DOHH2 (cell line): ENCODE data around the gene PISD.
"Not testable (repeated sequence)": the region's sequence is repeated elsewhere in the genome, so short reads cannot be mapped to it uniquely, and the experiment has no call there.

ENCODE experiments used
- H3F3A ChIP-seq: fragments of 200-600 bp; sonication (generic), shearing (Covaris generic); 2 replicates; pipeline ENCODE4 v1.6.0; 2016; ENCODE audit warnings: antibody characterized with exemption, mild to moderate bottlenecking; ENCODE audit not compliant: control insufficient read depth, insufficient read depth
- H3K27ac ChIP-seq: fragments of 200-600 bp; sonication (generic); 2 replicates; pipeline ENCODE4 v1.5.1; 2014; ENCODE audit warnings: low read depth, mild to moderate bottlenecking, low read length, moderate library complexity
- H3K27me3 ChIP-seq: fragments of 200-600 bp; sonication (generic); 2 replicates; pipeline ENCODE4 v1.6.1; 2014; ENCODE audit warnings: mild to moderate bottlenecking, low read length, mixed read lengths; ENCODE audit not compliant: control insufficient read depth
- H3K36me3 ChIP-seq: fragments of 200-600 bp; sonication (generic); 2 replicates; pipeline ENCODE4 v1.6.1; 2014; ENCODE audit warnings: mild to moderate bottlenecking, low read length, moderate library complexity, mixed read lengths; ENCODE audit not compliant: control insufficient read depth
- H3K4me1 ChIP-seq: fragments of 200-600 bp; sonication (generic); 2 replicates; pipeline ENCODE4 v1.6.1; 2014; ENCODE audit warnings: mild to moderate bottlenecking, low read length, mixed read lengths; ENCODE audit not compliant: control insufficient read depth
- H3K4me2 ChIP-seq: fragments of 200-600 bp; sonication (generic); 2 replicates; pipeline ENCODE4 v1.6.0; 2014; ENCODE audit warnings: mild to moderate bottlenecking, low read length, moderate library complexity
- H3K4me3 ChIP-seq: fragments of 200-600 bp; sonication (generic); 2 replicates; pipeline ENCODE4 v1.5.1; 2014; ENCODE audit warnings: mild to moderate bottlenecking, low read length, mixed read lengths
- H3K79me2 ChIP-seq: fragments of 200-600 bp; sonication (generic); 2 replicates; pipeline ENCODE4 v1.6.1; 2014; ENCODE audit warnings: mild to moderate bottlenecking, low read length, mixed read lengths; ENCODE audit not compliant: control insufficient read depth
- H3K9me2 ChIP-seq: fragments of 200-600 bp; sonication (generic); replicated peaks from 2 replicates; pipeline ENCODE4 v1.6.1; 2014; ENCODE audit warnings: mild to moderate bottlenecking, low read length, mixed read lengths; ENCODE audit not compliant: control insufficient read depth
- H3K9me3 ChIP-seq: fragments of 200-600 bp; sonication (generic); 2 replicates; pipeline ENCODE4 v1.6.1; 2014; ENCODE audit warnings: antibody characterized with exemption, low read length, mixed read lengths; ENCODE audit not compliant: control insufficient read depth, insufficient read depth
- H4K20me1 ChIP-seq: fragments of 200-600 bp; sonication (generic); 2 replicates; pipeline ENCODE4 v1.6.0; 2014; ENCODE audit warnings: low read depth, mild to moderate bottlenecking, antibody characterized with exemption, low read length, moderate library complexity; ENCODE audit not compliant: control insufficient read depth, insufficient read depth
- EZH2phosphoT487 ChIP-seq: fragments of 200-600 bp; sonication (generic); IDR thresholded peaks from 2 replicates; pipeline ENCODE4 v1.6.1; 2017; ENCODE audit warnings: borderline replicate concordance, mild to moderate bottlenecking, antibody characterized with exemption, low read length, moderate library complexity, mixed read lengths
- TF ChIP-seq, protein P1 (sequence below): fragments of 200-600 bp; sonication (generic); IDR thresholded peaks from one replicate; pipeline ENCODE4 v1.5.1; 2014; ENCODE audit warnings: antibody characterized with exemption, mild to moderate bottlenecking, low read depth, low read length; ENCODE audit not compliant: poor library complexity, severe bottlenecking

PISD gene

GRCh38 chr22:31676700-31677099 is 14.7 kb upstream of the PISD start:
- no peaks in the 10 kb centered on the region for H3K79me2 ChIP-seq
- H3K9me3 ChIP-seq: peaks cover 5% of the 10 kb centered on the region
- H3K4me1 ChIP-seq: peaks cover 31% of the 10 kb centered on the region
- peak overlapping the region; percentile 65 for H3K4me2 ChIP-seq
- no peaks in the 10 kb centered on the region for H3K27me3 ChIP-seq
- H3K36me3 ChIP-seq: no peaks in the 10 kb centered on the region
- H3K27ac ChIP-seq: no peak overlapping the region
- H4K20me1 ChIP-seq: no peaks in the 10 kb centered on the region
- TF ChIP-seq, protein P1, sequence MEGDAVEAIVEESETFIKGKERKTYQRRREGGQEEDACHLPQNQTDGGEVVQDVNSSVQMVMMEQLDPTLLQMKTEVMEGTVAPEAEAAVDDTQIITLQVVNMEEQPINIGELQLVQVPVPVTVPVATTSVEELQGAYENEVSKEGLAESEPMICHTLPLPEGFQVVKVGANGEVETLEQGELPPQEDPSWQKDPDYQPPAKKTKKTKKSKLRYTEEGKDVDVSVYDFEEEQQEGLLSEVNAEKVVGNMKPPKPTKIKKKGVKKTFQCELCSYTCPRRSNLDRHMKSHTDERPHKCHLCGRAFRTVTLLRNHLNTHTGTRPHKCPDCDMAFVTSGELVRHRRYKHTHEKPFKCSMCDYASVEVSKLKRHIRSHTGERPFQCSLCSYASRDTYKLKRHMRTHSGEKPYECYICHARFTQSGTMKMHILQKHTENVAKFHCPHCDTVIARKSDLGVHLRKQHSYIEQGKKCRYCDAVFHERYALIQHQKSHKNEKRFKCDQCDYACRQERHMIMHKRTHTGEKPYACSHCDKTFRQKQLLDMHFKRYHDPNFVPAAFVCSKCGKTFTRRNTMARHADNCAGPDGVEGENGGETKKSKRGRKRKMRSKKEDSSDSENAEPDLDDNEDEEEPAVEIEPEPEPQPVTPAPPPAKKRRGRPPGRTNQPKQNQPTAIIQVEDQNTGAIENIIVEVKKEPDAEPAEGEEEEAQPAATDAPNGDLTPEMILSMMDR: no peak
- H3K4me3 ChIP-seq: peak overlapping the region; percentile 69
- no peaks in the 10 kb centered on the region for H3K9me2 ChIP-seq
- H3F3A ChIP-seq: peaks cover 20% of the 10 kb centered on the region

DNA sequence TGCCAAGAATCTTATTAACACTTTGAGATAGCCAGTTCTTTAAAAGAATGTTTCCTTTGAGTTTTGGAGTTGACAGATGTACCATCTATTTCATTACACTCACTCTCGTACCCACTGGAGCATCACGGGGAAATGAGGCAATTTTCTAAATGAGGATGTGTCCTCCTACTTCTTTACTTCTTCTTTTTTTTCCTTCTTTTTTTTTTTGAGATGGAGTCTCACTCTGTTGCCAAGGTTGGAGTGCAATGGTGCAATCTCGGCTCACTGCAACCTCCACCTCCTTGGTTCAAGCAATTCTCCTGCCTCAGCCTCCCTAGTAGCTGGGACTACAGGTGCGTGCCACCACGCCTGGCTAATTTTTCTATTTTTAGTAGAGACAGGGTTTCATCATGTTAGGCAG is 12.2 kb upstream of the PISD start:
- H3K4me1 ChIP-seq: peaks cover 34% of the 10 kb centered on the region
- H3F3A ChIP-seq: peaks cover 10% of the 10 kb centered on the region; the same call in 1 of the 2 replicates
- H4K20me1 ChIP-seq, H3K27me3 ChIP-seq, H3K36me3 ChIP-seq, H3K79me2 ChIP-seq, H3K9me2 ChIP-seq, H3K9me3 ChIP-seq: not testable (repeated sequence)
- peak overlapping the region; percentile 62 for H3K4me2 ChIP-seq
- peak overlapping the region; percentile 38 for H3K4me3 ChIP-seq
- H3K27ac ChIP-seq: peak overlapping the region; percentile 58

DNA sequence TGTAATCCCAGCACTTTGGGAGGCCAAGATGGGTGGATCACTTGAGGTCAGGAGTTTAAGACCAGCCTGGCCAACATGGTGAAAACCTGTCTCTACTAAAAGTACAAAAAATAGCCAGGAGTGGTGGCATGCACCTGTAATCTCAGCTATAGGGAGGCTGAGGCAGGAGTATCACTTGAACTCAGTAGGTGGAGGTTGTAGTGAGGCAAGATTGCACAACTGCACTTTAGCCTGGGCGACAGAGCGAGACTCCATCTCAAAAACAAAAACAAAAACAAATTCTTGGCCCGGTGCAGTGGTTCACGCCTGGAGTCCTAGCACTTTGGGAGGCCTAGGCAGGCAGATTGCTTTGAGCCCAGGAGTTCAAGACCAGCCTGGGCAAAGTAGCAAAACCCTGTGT is 6.8 kb upstream of the PISD start:
- not testable (repeated sequence) for H3K4me2 ChIP-seq

DNA sequence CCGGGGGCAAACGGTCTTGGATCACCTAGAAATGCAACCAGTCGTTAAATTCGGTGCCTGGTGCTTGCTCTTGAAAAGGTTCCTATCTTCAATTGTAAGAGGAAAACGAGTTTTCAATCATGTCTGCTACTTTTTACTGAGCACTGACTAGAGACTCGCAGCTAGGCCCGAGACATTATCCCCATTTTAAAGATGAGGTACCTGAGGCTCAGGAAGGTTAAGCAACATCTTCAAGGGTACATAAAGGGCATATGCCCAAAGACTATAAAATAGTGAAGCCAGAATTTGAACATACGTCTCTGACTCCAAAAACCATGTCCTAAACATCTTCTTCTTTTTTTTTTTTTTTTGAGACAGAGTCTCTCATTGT is 638 bp upstream of the PISD start:
- H3K36me3 ChIP-seq: no peaks in the 10 kb centered on the region
- no peaks in the 10 kb centered on the region for H3K9me2 ChIP-seq
- peak overlapping the region; percentile 91 for H3K4me2 ChIP-seq

More for the DNA sequence above, 6.8 kb upstream of the PISD start:
- H3F3A ChIP-seq, H4K20me1 ChIP-seq, H3K27ac ChIP-seq, H3K27me3 ChIP-seq, H3K9me3 ChIP-seq, H3K79me2 ChIP-seq, H3K36me3 ChIP-seq, H3K4me3 ChIP-seq, H3K9me2 ChIP-seq: not testable (repeated sequence)
- peaks cover 18% of the 10 kb centered on the region for H3K4me1 ChIP-seq

DNA sequence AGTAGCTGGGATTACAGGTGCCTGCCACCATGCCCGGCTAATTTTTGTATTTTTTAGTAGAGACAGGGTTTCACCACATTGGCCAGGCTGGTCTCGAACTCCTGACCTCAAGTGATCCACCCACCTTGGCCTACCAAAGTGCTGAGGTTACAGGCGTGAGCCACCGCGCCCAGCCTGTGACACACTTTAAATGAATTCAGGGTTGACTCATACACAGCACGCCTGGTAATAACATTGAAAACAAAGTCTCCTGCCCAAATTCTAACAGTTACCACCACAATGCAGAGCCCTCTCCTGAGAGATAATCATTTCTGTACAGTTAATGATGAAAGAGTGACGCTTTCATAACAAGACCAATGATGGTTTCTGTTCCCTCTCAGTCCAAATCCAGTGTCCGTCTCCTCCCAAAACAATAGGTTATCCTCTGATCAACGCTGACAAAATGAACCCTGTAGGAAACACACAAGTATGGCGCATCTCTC is 1.1 kb downstream of the PISD start:
- not testable (repeated sequence) for H3K9me2 ChIP-seq, H4K20me1 ChIP-seq, H3K36me3 ChIP-seq, H3F3A ChIP-seq, H3K27ac ChIP-seq, H3K27me3 ChIP-seq, H3K9me3 ChIP-seq
- Histone ChIP-seq H3K4me3 (peak overlapping the region; percentile 85), H3K4me2 (peak overlapping the region; percentile 91), H3K79me2 (peaks cover 58% of the 10 kb centered on the region), H3K4me1 (peaks cover 28% of the 10 kb centered on the region)

More for the DNA sequence above, 638 bp upstream of the PISD start:
- Histone ChIP-seq H3F3A (no peaks in the 10 kb centered on the region), H3K27ac (no peak overlapping the region), H3K4me3 (peak overlapping the region; percentile 85), H3K4me1 (peaks cover 29% of the 10 kb centered on the region), H3K9me3 (no peaks in the 10 kb centered on the region), H3K79me2 (peaks cover 44% of the 10 kb centered on the region), H4K20me1 (no peaks in the 10 kb centered on the region; the same call in 1 of the 2 replicates), H3K27me3 (no peaks in the 10 kb centered on the region)
- TF ChIP-seq EZH2phosphoT487: no peak
- TF ChIP-seq, protein P1: no peak
